NCI-H510A treated with DMSO at 0.1 percent for 48 hours (cell line): ENCODE results near the gene ABCA12.
"Not testable (repeated sequence)": the region's sequence is repeated elsewhere in the genome, so short reads cannot be mapped to it uniquely, and the experiment has no call there.

ENCODE experiments used
- DNase-seq: peaks from one replicate; lab custom pipeline; 2025; lab: John Stamatoyannopoulos, UW

The ABCA12 gene

GRCh38 chr2:215138479-215138878 lies at the start of gene ABCA12:
TSS of gene ABCA12 (minus strand) at chr2:215138626. CDS start at chr2:215138208, 418 bp downstream.
- DNase-seq = no peak

GRCh38 chr2:215188078-215188477 lies 49.7 kb upstream of the ABCA12 start:
- no peak for DNase-seq

- DNase-seq = no peak
Measured at GRCh38 chr2:215186021-215186420, 47.6 kb upstream of the ABCA12 start.

GRCh38 chr2:215178121-215178520 lies 39.7 kb upstream of the ABCA12 start:
- no peak for DNase-seq

- no peak for DNase-seq
Measured at GRCh38 chr2:215171796-215172195, 33.4 kb upstream of the ABCA12 start.

GRCh38 chr2:215171151-215171550 lies 32.7 kb upstream of the ABCA12 start:
- DNase-seq = no peak

- DNase-seq = not testable (repeated sequence)
Measured at GRCh38 chr2:215166505-215166904, 28.1 kb upstream of the ABCA12 start.

- not testable (repeated sequence) for DNase-seq
Measured at GRCh38 chr2:215163319-215163718, 24.9 kb upstream of the ABCA12 start.

- no peak for DNase-seq
Measured at GRCh38 chr2:215161301-215161829, 22.9 kb upstream of the ABCA12 start.

GRCh38 chr2:215160081-215160480 lies 21.7 kb upstream of the ABCA12 start:
- DNase-seq = no peak

GRCh38 chr2:215156453-215156852 lies 18.0 kb upstream of the ABCA12 start:
- no peak for DNase-seq

GRCh38 chr2:215149894-215150293 lies 11.5 kb upstream of the ABCA12 start:
- no peak for DNase-seq

GRCh38 chr2:215149486-215149885 lies 11.1 kb upstream of the ABCA12 start:
- DNase-seq = no peak

- no peak for DNase-seq
Measured at GRCh38 chr2:215149060-215149459, 10.6 kb upstream of the ABCA12 start.

GRCh38 chr2:215145611-215146010 lies 7.2 kb upstream of the ABCA12 start:
- DNase-seq = no peak

- no peak for DNase-seq
Measured at GRCh38 chr2:215144106-215144875, 5.9 kb upstream of the ABCA12 start.

GRCh38 chr2:215143458-215143857 lies 5.0 kb upstream of the ABCA12 start:
- no peak for DNase-seq

- DNase-seq = no peak
Measured at GRCh38 chr2:215141706-215142105, 3.3 kb upstream of the ABCA12 start.

- DNase-seq = no peak
Measured at GRCh38 chr2:215140166-215140707, 1.8 kb upstream of the ABCA12 start.

GRCh38 chr2:215137741-215138340 lies 585 bp downstream of the ABCA12 start:
- no peak for DNase-seq

GRCh38 chr2:215137329-215137686 lies 1.1 kb downstream of the ABCA12 start:
- no peak for DNase-seq

- no peak for DNase-seq
Measured at GRCh38 chr2:215136669-215137328, 1.6 kb downstream of the ABCA12 start.

GRCh38 chr2:215120401-215120800 lies 18.0 kb downstream of the ABCA12 start:
- DNase-seq = no peak
